HepG2 (cell line): ENCODE results near the gene PDLIM5. TPM values are rescaled to one million over a fixed set of nuclear protein-coding genes. Genes with fewer than 3 reads are reported as not detected.

Experiments used
- AHR ChIP-seq: IDR thresholded peaks from 2 replicates; pipeline ENCODE4 v1.6.1; 2018; ENCODE audit warnings: missing genetic modification reagents, missing compliant biosample characterization
- ATF4 ChIP-seq, 2 experiments: fragments of 450-650 bp in 1 of 2; sonication (generic) in 1 of 2; formaldehyde crosslinking; IDR thresholded peaks; 2 replicates each; pipeline versions ENCODE4 v1.5.0 to v1.8.0; 2020 to 2022; ENCODE audit warnings: mild to moderate bottlenecking in 1 of 2, missing genetic modification reagents in 1 of 2
- ATF6 ChIP-seq: sonication (generic); formaldehyde crosslinking; conservative IDR thresholded peaks from 2 replicates; pipeline ENCODE4 v1.4.0; 2020; ENCODE audit warnings: missing genetic modification reagents
- ETS1 ChIP-seq: sonication (generic); formaldehyde crosslinking; IDR thresholded peaks from 2 replicates; pipeline ENCODE4 v1.4.0; 2020; ENCODE audit warnings: missing genetic modification reagents
- PHF20 ChIP-seq: sonication (generic); formaldehyde crosslinking; IDR thresholded peaks from 2 replicates; pipeline ENCODE4 v1.5.0; 2020; ENCODE audit warnings: mild to moderate bottlenecking, missing genetic modification reagents
- PRDM10 ChIP-seq: sonication (generic); formaldehyde crosslinking; IDR thresholded peaks from 2 replicates; pipeline ENCODE4 v1.4.0; 2020; ENCODE audit warnings: low read depth, missing genetic modification reagents
- SP4 ChIP-seq: sonication (generic); formaldehyde crosslinking; IDR thresholded peaks from 2 replicates; pipeline ENCODE4 v1.8.1; 2023; ENCODE audit warnings: mild to moderate bottlenecking, missing genetic modification reagents
- TOPORS ChIP-seq: sonication (generic); formaldehyde crosslinking; IDR thresholded peaks from 2 replicates; pipeline ENCODE4 v1.8.0; 2023; ENCODE audit warnings: mild to moderate bottlenecking, missing genetic modification reagents
- ZNF512 ChIP-seq: sonication (generic); formaldehyde crosslinking; IDR thresholded peaks from 2 replicates; pipeline ENCODE4 v1.4.0; 2020; ENCODE audit warnings: mild to moderate bottlenecking, missing genetic modification reagents
- ZNF547 ChIP-seq: sonication (generic); formaldehyde crosslinking; IDR thresholded peaks from 2 replicates; pipeline ENCODE4 v1.5.1; 2020; ENCODE audit warnings: mild to moderate bottlenecking, missing genetic modification reagents
- ZNF674 ChIP-seq: sonication (generic); formaldehyde crosslinking; IDR thresholded peaks from 2 replicates; pipeline ENCODE4 v1.5.0; 2020; ENCODE audit warnings: low read depth, mild to moderate bottlenecking, missing genetic modification reagents
- ZSCAN29 ChIP-seq: sonication (generic); formaldehyde crosslinking; conservative IDR thresholded peaks from 2 replicates; pipeline ENCODE4 v1.4.0; 2020; ENCODE audit warnings: mild to moderate bottlenecking, missing genetic modification reagents
- polyA plus RNA-seq, 8 experiments: library from polyadenylated mRNA; depleted of rRNA in 3 of 8; stranded (reverse) in 7 of 8; unstranded in 1 of 8; fragments of >200 nt; fragmentation: Illumina TruSeq in 4 of 8; extraction: Trizol in 4 of 8; gene quantifications; 2 replicates each; pipeline versions ENCODE4 v1.2.1 to v1.2.3, GENCODE V29; 2011 to 2016; ENCODE audit warnings: low read depth in 4 of 8, missing spikeins in 1 of 8, mixed read lengths in 1 of 8; ENCODE audit not compliant: insufficient read depth in 1 of 8
- total RNA-seq, 5 experiments: library from RNA; depleted of rRNA; stranded (reverse); fragments of >200 nt; fragmentation: Illumina TruSeq; extraction: Trizol; gene quantifications; 2 replicates each; pipeline ENCODE4 v1.2.3, GENCODE V29; 2016; ENCODE audit warnings: low read depth in 1 of 5
- TF ChIP-seq, protein P1 (sequence below): sonication (generic); formaldehyde crosslinking; IDR thresholded peaks from 2 replicates; pipeline ENCODE4 v1.5.0; 2020; ENCODE audit warnings: missing genetic modification reagents, mild to moderate bottlenecking, borderline replicate concordance
- TF ChIP-seq, protein P2 (sequence below): IDR thresholded peaks from 2 replicates; pipeline ENCODE4 v1.6.1; 2018; ENCODE audit warnings: missing genetic modification reagents

The PDLIM5 gene
- total and polyA plus RNA-seq, 2 of the 13 experiments (the other 11 are each of a cell fraction or from before 2014, with no cell fraction given): 52.8 to 119 TPM

DNA sequence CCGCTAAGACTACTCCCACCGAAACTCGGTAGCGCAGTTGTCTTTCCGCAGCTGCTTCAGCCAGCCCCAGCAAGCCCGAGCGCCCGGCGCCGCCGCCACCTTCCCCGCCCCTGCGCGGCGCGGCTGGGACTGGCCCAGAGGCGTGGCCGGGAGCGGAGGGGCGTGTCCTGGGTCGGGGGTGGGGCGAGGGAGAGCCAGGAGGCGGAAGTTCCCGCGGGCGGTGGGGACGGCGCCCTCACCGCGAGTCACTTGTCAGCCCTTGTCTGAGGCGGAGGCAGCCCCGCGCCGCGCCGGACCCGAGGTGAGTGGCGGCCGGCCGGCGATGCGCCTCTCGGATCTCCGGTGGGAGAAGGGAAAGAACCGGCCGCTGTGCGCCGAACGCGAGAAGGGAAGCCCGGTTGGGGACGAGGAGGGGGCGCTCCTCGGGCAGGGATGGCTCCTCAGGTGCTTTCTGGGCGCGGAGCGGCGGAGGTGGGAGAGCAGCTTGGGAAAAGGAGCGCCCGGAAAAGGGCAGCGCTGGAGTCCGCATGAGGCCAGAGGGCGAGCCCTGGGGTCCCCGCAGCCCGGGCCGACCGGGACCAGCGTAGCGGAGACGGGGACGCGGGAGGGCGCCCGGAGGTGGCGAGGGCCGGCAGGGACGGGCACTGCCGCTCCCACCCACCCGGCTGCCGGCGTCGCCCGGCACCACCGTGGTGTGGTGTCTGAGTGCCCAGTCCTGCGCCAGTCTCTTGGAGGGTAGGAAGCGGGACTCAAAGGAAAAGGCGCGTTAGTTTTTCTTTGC, at the start of gene PDLIM5 (continued):
- TF ChIP-seq ZNF512 (no peak), ETS1 (CRISPR knock-in tag) (no peak), ZNF674 (CRISPR knock-in tag) (peak; percentile 69; the same call in 1 of the 2 replicates), TOPORS (CRISPR knock-in tag) (no peak), PHF20 (0 out of 2 replicates have a peak, but pooled peaks have one; percentile 43), ATF6 (no peak), ZNF547 (0 out of 2 replicates have a peak, but pooled peaks have one; percentile 39), PRDM10 (CRISPR knock-in tag) (0 out of 2 replicates have a peak, but pooled peaks have one; percentile 25), SP4 (CRISPR knock-in tag) (peak; percentile 70; the same call in 1 of the 2 replicates), ATF4 (CRISPR knock-in tag; IDR thresholded peaks at IDR 0.05) (peak in 1 of 2 experiments; percentile 33; a peak in 1 of 4 replicates), AHR (CRISPR knock-in tag) (no peak), ZSCAN29 (CRISPR knock-in tag) (no peak)
- TF ChIP-seq, protein P1, sequence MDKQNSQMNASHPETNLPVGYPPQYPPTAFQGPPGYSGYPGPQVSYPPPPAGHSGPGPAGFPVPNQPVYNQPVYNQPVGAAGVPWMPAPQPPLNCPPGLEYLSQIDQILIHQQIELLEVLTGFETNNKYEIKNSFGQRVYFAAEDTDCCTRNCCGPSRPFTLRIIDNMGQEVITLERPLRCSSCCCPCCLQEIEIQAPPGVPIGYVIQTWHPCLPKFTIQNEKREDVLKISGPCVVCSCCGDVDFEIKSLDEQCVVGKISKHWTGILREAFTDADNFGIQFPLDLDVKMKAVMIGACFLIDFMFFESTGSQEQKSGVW (CRISPR knock-in tag): no peak
- TF ChIP-seq, protein P2, sequence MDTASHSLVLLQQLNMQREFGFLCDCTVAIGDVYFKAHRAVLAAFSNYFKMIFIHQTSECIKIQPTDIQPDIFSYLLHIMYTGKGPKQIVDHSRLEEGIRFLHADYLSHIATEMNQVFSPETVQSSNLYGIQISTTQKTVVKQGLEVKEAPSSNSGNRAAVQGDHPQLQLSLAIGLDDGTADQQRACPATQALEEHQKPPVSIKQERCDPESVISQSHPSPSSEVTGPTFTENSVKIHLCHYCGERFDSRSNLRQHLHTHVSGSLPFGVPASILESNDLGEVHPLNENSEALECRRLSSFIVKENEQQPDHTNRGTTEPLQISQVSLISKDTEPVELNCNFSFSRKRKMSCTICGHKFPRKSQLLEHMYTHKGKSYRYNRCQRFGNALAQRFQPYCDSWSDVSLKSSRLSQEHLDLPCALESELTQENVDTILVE (CRISPR knock-in tag): peak; percentile 66; the same call in 1 of the 2 replicates
